Left colon (tissue), 2 donors: ENCODE measurements around the gene NEU4. TPM values are rescaled to one million over a fixed set of nuclear protein-coding genes. Genes with fewer than 3 reads are reported as not detected.
A peak's percentile ranks its signal among the peaks of the same experiment; 100 is the strongest.

Experiments
- ATAC-seq: fragments of 200-7000 bp; cut with Tn5 transposase; one replicate; pipeline ENCODE4 v1.9.1; 2020; ENCODE audit warnings: mild to moderate bottlenecking, moderate library complexity
- DNase-seq, 2 donors: peaks; one replicate each; pipeline ENCODE4 v3.0.0-alpha.2; 2020
- intact Hi-C, 2 donors: fragments of 100-400 bp; cut with DNase I in 1 of 2; cut with micrococcal nuclease in 1 of 2; formaldehyde crosslinking; loops; one replicate each; pipeline versions ENCODE4 v1.11.2 to v1.14.0; 2022; cut with DNase I, micrococcal nuclease
- total RNA-seq, 2 donors: library from RNA; stranded (reverse); fragmentation: NEBNext Ultra II Directional; extraction: Animal tissue kit (Norgen Biotek cat#: 25700); gene quantifications; one replicate each; pipeline ENCODE4 v1.2.1, GENCODE V29; 2021
- donor health status: DM: no; HTN: no; CAD: no.
- donor health status: DM: yes; HTN: yes; CAD: no.

The NEU4 gene
- total RNA-seq, 2 donors from 2014 or later, result 32.3 to 124 TPM

DNA sequence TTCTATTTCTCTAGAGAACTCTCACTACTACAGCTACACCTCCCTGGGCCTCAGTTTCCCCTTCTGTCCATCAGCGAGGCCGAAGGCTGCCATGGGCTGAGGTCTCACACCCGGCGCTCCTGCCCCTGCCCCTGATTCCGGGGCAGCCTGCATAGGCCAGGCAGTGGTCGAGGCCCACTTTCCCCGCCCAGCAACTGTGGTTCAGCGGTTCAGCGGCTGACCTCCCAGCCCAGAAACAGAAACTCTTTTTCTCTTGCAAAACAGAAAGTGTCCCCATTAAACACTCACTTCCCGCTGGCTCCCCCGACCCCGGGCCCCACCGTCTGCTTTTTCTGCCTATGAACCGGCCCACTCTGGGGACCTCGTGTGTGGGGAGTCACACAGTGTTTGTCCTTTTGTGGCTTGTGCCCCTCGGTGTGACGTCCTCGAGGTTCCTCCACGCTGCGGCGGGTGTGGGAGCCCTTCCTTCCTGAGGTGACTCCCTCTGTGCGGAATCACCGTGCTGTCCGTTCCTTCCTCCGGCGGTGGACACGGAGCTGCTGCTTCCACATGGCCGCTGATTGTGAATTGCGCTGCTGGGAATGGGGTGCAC is 33.7 kb downstream of the NEU4 start:
- intact Hi-C loops, result no loop called here
- ATAC-seq, result no peak
- peak; percentile 52 to 59 for DNase-seq

DNA sequence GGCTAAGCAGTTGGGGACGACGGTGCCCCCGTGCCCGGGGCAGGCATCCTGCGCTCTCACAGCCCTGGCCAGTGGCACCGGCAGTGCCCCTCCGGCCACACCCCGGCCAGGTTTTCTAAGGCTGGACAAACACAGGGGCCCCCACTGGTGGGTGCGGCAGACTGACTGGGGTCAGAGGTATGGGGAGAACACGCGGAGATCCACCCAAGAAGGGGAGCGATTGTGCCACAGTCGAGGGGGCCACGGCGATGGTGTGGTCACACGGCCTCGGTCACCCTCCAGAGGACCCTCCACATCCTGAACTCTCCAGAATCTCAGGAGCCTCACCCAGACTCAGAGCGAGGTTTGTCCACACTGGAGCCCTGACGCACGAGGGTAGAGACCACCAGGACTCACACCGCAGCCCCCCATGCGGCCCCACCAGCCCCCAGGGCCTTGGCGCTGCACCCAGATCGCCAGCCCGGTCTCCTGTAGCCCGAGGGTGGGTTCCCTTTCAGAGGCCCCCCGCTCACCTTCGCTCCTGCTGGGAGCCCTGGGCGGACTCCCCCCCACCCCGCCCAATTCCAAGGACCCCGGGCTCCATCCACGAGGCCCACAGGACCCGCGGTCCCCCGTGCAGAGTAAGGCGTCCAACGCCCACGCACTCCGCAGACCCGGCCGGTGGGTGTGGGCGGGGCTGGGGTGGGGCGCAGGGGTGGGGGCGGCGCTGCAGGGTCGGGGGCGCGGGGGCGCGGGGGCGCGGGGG is 34.5 kb downstream of the NEU4 start:
- intact Hi-C loops, result no loop called here
- DNase-seq, result no peak
- ATAC-seq, result no peak

DNA sequence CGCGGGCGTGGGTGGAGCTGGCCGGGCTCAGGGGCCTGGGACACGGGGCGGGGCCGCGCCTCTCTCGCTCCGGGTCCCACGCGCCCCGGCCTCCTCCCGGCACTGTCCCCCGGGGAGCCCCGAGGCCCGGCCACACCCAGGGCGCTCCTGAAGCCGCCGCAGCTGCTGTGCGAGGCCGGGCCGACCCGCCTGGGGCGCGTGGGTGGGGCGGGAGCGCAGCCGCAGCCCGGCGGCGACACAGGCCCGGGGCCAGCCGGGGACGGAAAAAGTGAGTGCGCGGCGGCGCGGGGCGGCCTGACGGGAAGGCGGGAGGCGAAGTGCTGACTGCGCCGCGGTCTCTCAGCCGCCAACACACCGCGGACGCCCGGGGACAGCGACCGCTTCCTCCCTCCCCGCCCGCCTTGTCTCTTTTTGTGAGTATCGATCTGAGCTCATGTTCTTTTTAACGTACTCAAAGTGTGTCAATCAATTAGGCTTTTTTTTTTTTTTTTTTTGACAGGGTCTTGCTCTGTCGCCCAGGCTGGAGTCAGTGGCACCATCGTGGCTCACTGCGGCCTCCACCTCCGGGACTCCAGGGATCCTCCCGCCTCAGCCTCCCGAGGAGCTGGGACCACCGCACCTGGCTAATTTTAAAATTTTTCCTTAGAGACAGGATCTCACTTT is 35.2 kb downstream of the NEU4 start:
- DNase-seq (peak; percentile 61 to 84), ATAC-seq (peak; percentile 99)
- intact Hi-C loops, result no loop called here

DNA sequence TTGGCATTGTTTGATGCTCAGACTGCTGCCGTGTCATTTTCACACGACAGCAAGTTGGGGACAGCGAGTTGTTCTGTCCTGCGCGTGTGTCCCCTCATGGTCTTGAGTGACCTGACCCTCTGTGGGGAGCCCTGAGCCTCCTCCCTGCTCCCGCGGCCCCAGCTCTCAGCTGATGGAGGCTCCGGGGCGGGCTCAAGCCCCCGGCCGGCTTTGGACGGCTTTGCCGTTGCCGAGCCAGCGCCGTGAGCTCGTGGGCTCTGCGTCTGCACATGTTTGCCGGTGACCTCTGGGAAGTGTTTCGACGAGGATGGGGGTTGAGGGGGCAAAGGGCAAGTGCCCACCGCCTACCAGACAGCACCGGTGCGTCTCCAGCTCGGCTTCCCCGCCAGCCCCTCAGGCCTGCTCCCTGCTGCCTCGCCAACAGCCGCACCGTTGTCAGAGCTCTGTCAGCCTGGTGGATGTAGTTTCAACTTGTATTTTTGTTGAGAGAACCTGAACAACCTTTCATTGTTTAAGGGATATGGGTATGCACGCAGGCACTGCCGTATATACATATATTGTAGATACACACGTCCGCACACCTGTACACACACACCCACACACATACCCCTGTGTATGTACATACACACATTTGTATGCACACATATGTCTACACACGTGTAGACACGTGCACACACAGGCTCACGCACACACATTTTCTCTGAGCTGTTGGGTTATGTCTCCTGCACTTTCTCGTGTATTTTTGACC is 36.0 kb downstream of the NEU4 start:
- ATAC-seq, result no peak
- DNase-seq, result peak in 1 of 2 donors; percentile 24
- intact Hi-C loops, result no loop called here

DNA sequence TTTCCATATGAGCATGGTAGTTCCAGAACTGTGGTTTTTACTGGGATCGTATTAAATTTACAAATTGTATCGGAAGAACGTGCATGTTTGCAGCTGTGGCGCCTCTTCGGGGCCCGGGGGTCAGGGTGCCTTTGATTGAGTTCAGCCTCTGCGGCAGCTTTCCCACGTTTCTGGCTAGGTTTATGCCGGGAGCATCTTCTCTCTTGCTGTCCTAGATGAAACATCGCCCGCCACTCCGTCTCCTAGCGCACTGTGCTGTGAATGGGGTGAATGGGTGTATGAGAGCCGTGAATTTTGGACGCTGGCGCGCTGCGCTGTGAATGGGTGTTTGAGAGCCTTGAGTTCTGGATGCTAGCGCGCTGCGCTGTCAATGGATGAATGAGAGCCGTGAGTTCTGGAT is 37.4 kb downstream of the NEU4 start:
- DNase-seq (no peak), ATAC-seq (no peak)
- intact Hi-C loops, result no loop called here

DNA sequence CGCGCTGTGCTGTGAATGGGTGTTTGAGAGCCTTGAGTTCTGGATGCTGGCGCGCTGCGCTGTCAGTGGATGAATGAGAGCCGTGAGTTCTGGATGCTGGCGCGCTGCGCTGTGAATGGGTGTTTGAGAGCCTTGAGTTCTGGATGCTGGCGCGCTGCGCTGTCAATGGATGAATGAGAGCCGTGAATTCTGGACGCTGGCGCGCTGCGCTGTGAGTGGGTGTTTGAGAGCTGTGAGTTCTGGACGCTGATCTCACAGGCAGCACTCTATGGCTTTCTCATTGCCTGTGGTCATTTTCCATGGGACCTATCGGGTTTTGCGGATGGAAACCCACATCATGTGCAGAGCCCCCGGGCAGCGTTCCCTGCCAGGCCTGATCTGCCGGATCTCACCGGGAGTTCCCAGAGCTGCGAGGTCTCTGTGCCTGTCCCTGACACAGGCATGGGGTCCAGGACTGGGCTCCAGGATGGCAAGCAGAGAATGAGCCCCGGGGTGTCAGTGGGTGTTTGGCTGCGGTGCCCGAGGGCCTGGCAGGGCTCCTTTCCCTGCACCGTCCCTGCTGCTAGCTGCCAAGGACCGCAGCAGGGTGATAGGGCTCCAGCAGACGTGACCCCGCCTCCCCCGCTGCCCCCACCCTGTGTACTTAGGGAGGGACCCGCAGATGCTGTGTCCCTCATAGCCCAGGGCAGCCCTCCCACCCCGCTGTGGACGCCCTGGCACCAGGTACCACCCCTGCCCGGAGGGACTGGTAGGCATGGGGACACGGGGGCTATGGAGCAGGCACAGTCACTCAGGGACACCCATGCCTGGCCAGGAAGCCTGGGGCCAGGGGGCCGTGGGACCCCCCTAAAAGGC is 40.0 kb downstream of the NEU4 start:
- ATAC-seq (no peak), DNase-seq (peak in 1 of 2 donors; percentile 15)
- intact Hi-C loops, result no loop called here

DNA sequence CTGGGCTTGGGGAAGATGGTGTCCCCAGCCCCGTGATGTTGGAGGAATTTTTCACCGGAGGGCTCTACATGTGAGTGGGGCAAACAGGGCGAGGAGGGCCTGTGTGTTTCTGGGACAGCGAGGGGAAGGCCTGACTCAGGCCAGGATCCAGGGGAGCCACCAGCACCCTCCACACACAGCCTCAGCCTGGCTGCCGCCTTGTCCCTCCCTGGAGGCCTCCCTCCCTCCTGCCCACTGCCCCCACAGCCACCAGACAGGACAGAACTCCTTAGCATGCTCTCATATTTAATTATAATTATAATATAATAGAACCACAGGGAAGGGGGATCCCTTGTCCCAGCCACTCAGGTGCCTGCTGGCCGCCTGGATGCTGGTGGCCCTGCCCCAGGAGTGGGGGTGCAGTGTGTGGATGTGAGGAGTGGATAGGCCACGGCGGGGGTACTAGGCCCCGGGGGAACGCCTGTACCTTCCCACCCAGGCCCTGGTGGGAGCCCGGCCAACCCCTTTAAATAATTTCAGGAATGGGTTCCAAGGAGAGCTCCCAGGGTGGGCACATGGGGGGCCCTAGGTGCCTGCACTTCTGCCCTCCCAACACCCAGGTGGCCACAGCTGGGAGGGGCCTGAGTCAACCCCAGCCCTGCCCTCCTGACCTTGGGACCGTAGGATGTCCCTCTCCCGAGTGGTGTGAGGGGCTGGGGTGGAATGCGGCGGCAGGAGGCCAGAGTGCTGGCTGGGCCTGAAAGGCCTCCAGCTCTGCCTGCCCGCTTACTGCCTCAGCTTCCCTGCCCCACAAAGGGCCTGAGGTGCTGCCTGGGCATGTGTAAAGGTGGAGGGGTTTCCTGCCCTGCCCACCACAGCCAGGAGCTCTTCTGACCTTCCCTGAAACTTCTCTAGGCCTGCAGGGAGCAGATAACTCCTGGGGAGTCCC is 40.9 kb downstream of the NEU4 start:
- DNase-seq, result peak in 1 of 2 donors; percentile 16
- ATAC-seq, result no peak
- intact Hi-C loops, result no loop called here

DNA sequence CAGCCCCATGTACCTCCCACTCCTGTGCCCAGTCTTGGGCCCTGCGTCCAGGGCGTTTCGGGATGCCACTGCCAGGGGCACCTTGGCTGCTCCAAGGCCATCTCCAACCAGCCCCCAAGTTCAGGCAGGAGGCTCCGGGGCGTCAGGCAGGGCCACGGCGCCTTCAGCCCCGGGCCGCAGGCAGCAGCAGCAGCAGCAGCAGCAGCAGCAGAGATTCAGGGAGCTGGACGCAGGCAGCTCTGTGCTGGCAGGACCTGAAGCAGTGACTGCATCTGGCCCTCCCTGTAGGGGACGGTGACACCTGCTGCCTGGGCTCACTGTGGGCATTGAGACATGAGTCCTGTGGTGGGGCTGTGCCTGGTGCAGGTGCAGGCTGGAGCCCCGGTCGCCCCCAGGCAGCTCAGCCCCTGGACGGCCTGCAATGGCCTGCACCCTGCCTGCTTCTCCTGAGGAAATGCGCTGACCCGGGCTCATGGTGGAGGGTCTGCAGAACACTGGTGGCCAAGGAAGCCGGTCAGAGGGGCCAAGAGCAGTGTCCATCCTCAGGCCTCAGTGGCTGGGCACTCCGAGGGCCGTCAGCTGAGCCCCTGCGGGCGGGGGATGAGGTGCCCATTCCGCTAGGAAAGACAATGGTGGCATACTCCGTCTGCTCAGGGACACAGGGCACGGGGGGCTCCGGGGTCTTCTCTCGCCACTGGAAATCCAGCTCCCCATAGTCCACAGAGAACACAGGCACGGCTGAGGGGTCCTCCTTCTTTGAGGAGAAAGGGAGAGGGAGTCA is 41.7 kb downstream of the NEU4 start:
- DNase-seq, result peak in 1 of 2 donors; percentile 10
- intact Hi-C loops, result no loop called here

DNA sequence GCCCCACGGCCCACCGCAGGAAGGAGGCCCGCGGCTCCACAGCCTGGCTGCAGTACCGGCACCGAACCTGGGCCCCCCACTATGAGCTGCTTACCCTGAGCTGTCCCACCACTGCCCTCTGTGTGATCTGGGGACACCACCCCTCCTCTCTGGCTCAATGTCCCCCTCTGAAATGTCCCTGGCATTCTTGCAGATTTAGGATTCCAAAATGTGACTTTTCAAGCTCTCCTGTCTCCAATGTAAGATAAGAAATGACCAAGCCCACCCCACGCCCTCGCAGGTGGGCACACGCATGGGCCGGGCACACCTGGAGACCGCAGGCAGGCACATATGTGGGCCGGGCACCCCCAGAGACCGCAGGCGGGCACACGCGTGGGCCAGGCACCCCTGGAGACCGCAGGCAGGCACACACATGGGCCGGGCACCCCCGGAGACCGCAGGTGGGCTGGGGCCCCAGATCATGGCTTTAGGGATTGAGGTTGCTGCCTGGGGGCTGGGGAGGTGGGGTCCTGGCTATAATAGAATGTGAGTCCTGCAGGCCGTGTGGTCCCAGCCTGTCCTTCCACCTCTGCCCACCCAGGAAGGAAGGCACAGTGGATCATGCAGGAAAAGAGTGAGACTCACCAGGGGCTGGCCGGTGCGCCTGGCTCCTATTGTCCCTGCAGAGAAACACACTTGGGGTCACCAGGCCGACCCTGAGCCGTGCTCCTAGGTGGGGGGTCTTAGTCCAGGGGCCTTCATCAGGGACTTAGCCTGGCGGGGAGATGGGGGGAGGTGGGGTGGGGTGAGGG is 42.5 kb downstream of the NEU4 start:
- intact Hi-C loops, result no loop called here
- peak in 1 of 2 donors; percentile 8 for DNase-seq
- no peak for ATAC-seq

More for the DNA sequence above, 41.7 kb downstream of the NEU4 start:
- no peak for ATAC-seq

DNA sequence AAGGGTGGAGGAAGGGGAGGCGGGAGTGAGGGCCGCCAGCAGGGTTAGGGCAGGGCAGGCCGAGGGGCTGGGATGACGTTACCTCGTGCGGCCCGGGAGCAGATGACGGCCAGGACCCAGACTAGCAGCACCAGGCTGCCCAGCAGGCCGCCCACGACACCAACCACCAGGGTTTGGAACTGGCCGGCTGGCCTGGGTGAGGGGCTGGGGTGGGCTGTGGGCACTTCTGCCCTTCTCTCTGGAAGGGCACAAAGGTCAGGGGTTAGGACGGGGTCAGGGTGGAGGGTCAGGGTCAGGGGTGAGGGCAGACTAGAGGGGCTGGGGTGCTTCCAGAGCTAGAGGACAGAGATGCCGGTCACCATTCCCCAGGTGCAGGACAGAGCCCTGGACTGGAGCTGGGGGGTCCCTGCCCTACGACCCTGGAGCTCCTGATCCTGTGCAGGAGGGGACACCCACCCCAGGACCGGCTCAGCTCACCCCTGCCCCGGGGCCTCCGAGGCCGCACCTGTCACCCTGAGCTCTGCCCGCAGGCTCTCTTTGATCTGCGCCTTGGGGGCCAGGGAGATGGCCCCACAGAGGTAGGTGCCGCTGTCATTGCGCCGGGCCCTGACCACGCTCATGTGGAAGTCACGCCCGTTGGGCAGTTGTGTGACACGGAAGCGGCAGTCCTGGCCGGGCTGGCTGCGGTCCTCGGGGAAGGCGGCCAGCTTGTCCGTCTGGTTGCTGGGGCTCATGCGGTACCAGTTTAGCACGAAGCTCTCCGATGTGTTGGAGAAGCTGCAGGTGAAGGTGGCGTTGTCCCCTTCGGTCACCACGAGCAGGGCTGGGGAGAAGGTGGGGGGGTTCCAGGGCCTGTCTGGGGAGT is 43.4 kb downstream of the NEU4 start:
- no peak for ATAC-seq
- intact Hi-C loops, result no loop called here
- peak in 1 of 2 donors; percentile 20 for DNase-seq

DNA sequence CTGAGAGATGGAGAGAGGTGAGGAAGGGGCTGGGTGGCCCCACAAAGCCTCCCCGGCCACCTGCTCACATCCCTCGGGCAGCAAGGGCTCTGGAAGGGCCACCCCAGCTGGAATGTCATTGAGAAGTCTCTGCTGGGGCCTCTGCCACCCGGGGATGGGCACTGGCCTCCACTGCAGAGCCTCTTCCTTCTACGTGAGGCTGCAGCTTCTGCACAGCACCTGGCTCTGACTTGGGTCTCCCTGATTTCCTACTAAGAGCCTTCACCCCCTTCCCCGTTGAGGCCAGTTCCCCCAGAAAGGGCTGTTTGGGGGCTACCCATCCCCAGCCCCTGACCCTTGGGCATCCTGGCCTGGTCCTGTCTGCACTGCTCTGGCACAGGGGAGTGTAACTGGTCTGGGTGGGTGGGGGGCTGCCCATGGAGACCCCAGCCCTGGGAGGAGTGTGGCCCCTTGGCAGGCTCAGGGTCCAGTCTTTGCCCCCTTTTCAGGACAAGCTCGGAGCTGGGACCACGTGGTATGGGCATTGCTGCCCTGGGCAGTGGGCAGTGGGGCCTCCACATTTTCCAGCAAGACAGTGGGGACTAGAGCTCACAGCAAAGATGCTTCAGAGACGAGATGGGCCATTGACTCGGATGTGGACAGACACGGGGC is 44.1 kb downstream of the NEU4 start:
- no peak for ATAC-seq

DNA sequence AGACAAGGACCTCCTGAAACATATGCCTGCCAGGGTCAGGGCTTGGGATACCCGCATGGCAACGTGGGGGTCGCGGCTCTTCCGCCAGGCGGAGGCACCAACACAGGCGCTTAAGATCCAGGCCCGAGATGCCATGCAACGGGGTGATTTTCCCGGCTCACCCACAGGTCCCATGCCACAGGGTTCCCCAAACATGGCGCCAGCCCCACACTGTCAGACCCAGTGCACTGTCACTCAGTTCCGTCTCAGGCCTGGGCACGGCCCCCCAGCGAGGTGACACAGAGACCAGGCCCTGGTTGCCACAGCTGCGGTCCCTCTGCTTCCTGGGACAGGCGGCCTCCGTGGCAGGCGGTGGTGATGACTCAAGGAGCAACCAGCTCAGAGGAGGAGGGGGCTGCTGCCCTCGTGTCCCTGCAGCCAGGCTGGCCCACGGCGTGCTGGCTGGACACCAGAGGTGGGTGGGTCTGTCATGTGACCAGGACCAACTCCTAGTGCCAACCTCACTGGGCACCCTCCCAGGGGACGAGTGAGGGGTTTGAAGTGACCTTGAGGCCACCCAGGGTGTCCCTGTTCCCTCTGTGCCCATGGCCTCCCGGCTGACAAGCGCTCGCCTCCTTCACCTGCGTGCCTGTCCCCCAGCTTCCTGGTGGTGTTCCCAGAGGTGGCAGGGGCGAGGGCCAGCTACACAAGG is 44.8 kb downstream of the NEU4 start:
- ATAC-seq (no peak), DNase-seq (peak in 1 of 2 donors; percentile 21)
- intact Hi-C loops, result no loop called here

More for the DNA sequence above, 44.1 kb downstream of the NEU4 start:
- intact Hi-C loops, result no loop called here
- peak in 1 of 2 donors; percentile 19 for DNase-seq

DNA sequence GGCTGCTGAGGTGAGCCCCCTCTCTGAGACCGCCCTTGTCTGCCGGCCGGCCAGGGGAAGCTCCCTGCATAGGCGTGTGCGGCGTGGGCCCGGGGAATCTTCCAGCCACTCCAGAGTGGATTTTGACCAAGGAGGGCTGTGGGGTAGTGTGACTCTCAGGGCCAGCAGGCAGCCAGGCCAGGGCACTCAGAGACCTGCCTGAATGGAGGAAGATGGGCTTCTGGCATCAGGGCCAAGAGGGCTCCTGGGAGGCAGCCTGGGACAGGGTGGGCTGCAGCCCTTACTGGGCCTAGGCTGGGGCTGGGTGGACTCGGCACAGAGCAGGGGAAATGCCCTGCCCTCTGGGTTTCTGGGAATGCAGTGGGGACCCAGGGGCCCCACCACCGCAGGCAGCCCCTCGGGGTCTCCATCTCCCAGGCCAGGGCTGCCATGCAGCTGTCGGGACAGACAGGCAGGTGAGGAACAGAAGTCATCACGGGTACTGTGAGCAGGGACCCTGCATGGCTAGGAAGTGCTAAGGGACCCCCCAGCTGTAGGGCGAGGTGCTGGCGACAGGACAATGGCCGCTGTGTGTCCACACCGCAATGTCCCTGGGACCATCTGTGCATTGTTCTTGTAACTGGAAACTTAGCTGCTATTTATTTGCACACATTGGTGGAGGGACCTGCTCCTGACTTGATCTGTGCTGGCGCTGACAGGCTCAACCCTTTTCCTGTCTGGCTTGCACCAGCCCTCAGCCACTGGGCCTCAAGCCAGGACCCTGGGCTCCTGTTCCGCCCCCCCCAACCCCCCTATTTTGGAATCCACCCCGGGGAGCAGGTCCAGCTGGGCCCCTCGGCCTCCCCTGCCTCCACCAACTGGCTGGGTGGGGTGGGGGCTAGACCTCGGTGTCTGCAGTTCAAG is 45.6 kb downstream of the NEU4 start:
- intact Hi-C loops, result no loop called here
- ATAC-seq (no peak), DNase-seq (peak in 1 of 2 donors; percentile 19)
